CD4-positive, alpha-beta T cell treated with Interleukin-1 beta for 1 hour (primary cell): ENCODE results near the gene CTNNBL1.
A peak's percentile ranks its signal among the peaks of the same experiment; 100 is the strongest.

ENCODE experiments used
- DNase-seq, 2 donors: peaks; one replicate each; pipeline ENCODE4 v3.0.0-alpha.2; 2020 to 2022

The CTNNBL1 gene

GRCh38 chr20:37789408-37789807 is 95.6 kb downstream of the CTNNBL1 start:
- DNase-seq: no peak

GRCh38 chr20:37790900-37791299 is 97.1 kb downstream of the CTNNBL1 start:
- DNase-seq: no peak

- DNase-seq: no peak
These were observed 102.3 kb downstream of the CTNNBL1 start for GRCh38 chr20:37796121-37796520.

- no peak for DNase-seq
These were observed 102.9 kb downstream of the CTNNBL1 start for GRCh38 chr20:37796733-37797132.

GRCh38 chr20:37797669-37798175 is 103.9 kb downstream of the CTNNBL1 start:
- DNase-seq: no peak

GRCh38 chr20:37798312-37798711 is 104.5 kb downstream of the CTNNBL1 start:
- DNase-seq: no peak

GRCh38 chr20:37800618-37801017 is 106.8 kb downstream of the CTNNBL1 start:
- DNase-seq: no peak

GRCh38 chr20:37801921-37802320 is 108.1 kb downstream of the CTNNBL1 start:
- DNase-seq: no peak

GRCh38 chr20:37803438-37804307 is 109.8 kb downstream of the CTNNBL1 start:
- peak in 1 of 2 donors; percentile 5 for DNase-seq

GRCh38 chr20:37804584-37805566 is 111.0 kb downstream of the CTNNBL1 start:
- peak in 1 of 2 donors; percentile 38 for DNase-seq

GRCh38 chr20:37807471-37808232 is 113.8 kb downstream of the CTNNBL1 start:
- DNase-seq: no peak

- no peak for DNase-seq
These were observed 114.6 kb downstream of the CTNNBL1 start for GRCh38 chr20:37808233-37809070.

- no peak for DNase-seq
These were observed 116.2 kb downstream of the CTNNBL1 start for GRCh38 chr20:37810027-37810426.

GRCh38 chr20:37816003-37816402 is 122.2 kb downstream of the CTNNBL1 start:
- no peak for DNase-seq

- DNase-seq: no peak
These were observed 122.9 kb downstream of the CTNNBL1 start for GRCh38 chr20:37816726-37817125.

GRCh38 chr20:37821696-37822095 is 127.9 kb downstream of the CTNNBL1 start:
- DNase-seq: no peak

- no peak for DNase-seq
These were observed 128.3 kb downstream of the CTNNBL1 start for GRCh38 chr20:37822141-37822601.

GRCh38 chr20:37823296-37823980 is 129.6 kb downstream of the CTNNBL1 start:
- DNase-seq: no peak

- no peak for DNase-seq
These were observed 133.8 kb downstream of the CTNNBL1 start for GRCh38 chr20:37827605-37828004.

- DNase-seq: no peak
These were observed 134.9 kb downstream of the CTNNBL1 start for GRCh38 chr20:37828684-37829083.

- no peak for DNase-seq
These were observed 135.3 kb downstream of the CTNNBL1 start for GRCh38 chr20:37829128-37829527.
